Nephron progenitor cell (in vitro differentiated cells): ENCODE measurements around the gene CD79A.
A peak's percentile ranks its signal among the peaks of the same experiment; 100 is the strongest.

ENCODE experiments used
- DNase-seq: peaks from one replicate; pipeline ENCODE4 v3.0.0; 2021
- H3K27ac Mint-ChIP-seq: 2 replicates; pipeline ENCODE4 v1.8.0; 2021; ENCODE audit warnings: mild to moderate bottlenecking, moderate library complexity, mixed read lengths
- H3K27me3 Mint-ChIP-seq: 2 replicates; pipeline ENCODE4 v1.8.0; 2021; ENCODE audit warnings: mild to moderate bottlenecking, low read depth, mixed read lengths; ENCODE audit not compliant: poor library complexity
- H3K36me3 Mint-ChIP-seq: 2 replicates; pipeline ENCODE4 v1.8.0; 2021; ENCODE audit warnings: low read depth, mixed read lengths
- H3K4me1 Mint-ChIP-seq: 2 replicates; pipeline ENCODE4 v1.8.0; 2021; ENCODE audit warnings: mixed read lengths
- H3K4me3 Mint-ChIP-seq: 2 replicates; pipeline ENCODE4 v1.8.0; 2021; ENCODE audit warnings: mild to moderate bottlenecking, moderate library complexity, mixed read lengths
- H3K9me3 Mint-ChIP-seq: 2 replicates; pipeline ENCODE4 v1.8.0; 2021; ENCODE audit warnings: mild to moderate bottlenecking, moderate library complexity, mixed read lengths
- TF ChIP-seq, protein P1 (sequence below): fragments of 200-600 bp; sonication (generic); IDR thresholded peaks from 2 replicates; pipeline ENCODE4 v1.5.0; 2021; ENCODE audit warnings: antibody characterized with exemption

Gene CD79A

DNA sequence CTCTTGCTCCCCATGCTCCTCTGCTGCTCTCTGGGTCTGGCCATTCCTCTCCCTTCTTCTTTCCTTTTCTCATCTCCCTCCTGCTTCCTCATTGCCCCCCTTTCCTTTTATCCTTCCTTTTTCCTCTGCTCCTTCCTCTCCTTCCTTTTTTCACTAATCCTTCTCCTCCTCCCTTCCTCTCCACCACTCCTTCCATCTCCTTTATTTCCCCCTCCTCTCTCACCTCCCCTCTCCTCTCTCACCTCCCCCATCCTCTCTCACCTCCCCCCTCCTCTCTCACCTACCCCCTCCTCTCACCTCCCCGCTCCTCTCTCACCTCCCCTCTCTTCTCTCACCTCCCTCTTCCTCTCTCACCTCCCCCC, 19.5 kb downstream of the CD79A start:
- H3K9me3 Mint-ChIP-seq: no peaks in the 10 kb centered on the region
- no peak for DNase-seq
- no peak overlapping the region for H3K4me3 Mint-ChIP-seq
- TF ChIP-seq, protein P1, sequence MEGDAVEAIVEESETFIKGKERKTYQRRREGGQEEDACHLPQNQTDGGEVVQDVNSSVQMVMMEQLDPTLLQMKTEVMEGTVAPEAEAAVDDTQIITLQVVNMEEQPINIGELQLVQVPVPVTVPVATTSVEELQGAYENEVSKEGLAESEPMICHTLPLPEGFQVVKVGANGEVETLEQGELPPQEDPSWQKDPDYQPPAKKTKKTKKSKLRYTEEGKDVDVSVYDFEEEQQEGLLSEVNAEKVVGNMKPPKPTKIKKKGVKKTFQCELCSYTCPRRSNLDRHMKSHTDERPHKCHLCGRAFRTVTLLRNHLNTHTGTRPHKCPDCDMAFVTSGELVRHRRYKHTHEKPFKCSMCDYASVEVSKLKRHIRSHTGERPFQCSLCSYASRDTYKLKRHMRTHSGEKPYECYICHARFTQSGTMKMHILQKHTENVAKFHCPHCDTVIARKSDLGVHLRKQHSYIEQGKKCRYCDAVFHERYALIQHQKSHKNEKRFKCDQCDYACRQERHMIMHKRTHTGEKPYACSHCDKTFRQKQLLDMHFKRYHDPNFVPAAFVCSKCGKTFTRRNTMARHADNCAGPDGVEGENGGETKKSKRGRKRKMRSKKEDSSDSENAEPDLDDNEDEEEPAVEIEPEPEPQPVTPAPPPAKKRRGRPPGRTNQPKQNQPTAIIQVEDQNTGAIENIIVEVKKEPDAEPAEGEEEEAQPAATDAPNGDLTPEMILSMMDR: no peak
- H3K4me1 Mint-ChIP-seq: peaks cover 34% of the 10 kb centered on the region
- peaks cover 29% of the 10 kb centered on the region for H3K36me3 Mint-ChIP-seq
- no peaks in the 10 kb centered on the region for H3K27me3 Mint-ChIP-seq
- peak overlapping the region; percentile 91 for H3K27ac Mint-ChIP-seq

DNA sequence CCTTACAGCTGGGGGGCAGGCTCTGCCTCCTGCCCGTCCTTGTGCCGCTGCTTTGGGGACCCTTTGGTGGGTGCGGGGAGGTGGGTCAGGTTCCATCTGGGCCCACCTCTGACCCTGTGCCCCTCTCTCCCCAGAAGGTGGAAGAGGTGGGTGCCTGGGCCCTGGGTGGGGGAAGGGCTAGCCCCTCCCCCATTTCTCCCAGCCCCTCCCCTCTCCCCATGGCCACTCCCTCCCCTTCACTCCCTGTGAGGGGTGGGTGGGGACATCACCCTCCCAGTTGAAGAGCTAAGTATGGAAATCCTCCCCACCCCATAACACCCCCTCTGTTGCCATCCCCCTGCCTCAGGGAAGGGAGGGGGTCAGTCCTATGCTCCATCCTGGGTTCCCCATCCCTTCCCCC, 20.1 kb downstream of the CD79A start:
- DNase-seq: no peak
- Mint-ChIP-seq H3K27ac (no peak overlapping the region), H3K4me3 (no peak overlapping the region), H3K4me1 (peaks cover 34% of the 10 kb centered on the region), H3K9me3 (no peaks in the 10 kb centered on the region), H3K36me3 (peaks cover 34% of the 10 kb centered on the region), H3K27me3 (no peaks in the 10 kb centered on the region)
- TF ChIP-seq, protein P1: no peak

DNA sequence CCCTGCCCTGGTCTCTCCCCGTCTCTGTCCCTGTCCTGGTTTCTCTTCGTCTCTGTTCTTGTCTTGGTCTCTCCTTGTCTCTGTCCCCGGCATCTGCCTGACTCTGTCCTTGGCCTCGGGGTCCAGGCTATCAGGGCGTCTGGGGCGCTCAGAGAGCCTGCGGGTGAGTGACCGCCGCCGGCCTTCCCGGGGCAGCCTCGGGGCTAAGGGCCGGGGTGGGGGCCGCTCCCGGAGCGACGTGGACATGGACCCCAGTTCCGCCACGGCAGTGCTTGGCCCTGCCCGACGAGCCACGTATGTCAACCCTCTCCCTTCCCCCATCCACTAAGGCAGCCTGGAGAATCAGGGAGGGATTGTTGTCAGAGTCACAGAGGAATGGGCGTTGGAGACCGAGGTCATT, 20.7 kb downstream of the CD79A start:
- Mint-ChIP-seq H3K27ac (peak overlapping the region; percentile 91), H3K9me3 (no peaks in the 10 kb centered on the region), H3K4me3 (no peak overlapping the region), H3K27me3 (no peaks in the 10 kb centered on the region), H3K36me3 (peaks cover 41% of the 10 kb centered on the region), H3K4me1 (peaks cover 38% of the 10 kb centered on the region)
- TF ChIP-seq, protein P1: no peak
- DNase-seq: no peak

DNA sequence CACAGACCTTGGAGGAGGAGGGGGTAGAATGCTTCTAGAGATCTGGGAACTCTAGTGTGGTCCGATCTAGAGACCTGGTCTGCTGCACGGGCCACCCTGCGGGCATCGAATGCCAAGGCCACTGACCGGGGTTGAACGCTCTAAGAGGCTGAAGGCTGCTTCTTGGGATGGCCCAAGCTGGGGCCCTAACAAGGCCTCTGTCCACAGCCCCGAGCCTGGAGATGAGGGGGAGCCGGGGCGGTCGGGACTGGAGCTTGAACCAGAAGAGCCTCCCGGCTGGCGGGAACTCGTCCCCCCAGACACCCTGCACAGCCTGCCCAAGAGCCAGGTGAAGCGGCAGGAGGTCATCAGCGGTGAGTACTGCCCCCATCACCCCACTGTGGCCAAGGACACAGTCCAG, 21.2 kb downstream of the CD79A start:
- no peaks in the 10 kb centered on the region for H3K27me3 Mint-ChIP-seq
- peaks cover 42% of the 10 kb centered on the region for H3K4me1 Mint-ChIP-seq
- H3K27ac Mint-ChIP-seq: no peak overlapping the region

DNA sequence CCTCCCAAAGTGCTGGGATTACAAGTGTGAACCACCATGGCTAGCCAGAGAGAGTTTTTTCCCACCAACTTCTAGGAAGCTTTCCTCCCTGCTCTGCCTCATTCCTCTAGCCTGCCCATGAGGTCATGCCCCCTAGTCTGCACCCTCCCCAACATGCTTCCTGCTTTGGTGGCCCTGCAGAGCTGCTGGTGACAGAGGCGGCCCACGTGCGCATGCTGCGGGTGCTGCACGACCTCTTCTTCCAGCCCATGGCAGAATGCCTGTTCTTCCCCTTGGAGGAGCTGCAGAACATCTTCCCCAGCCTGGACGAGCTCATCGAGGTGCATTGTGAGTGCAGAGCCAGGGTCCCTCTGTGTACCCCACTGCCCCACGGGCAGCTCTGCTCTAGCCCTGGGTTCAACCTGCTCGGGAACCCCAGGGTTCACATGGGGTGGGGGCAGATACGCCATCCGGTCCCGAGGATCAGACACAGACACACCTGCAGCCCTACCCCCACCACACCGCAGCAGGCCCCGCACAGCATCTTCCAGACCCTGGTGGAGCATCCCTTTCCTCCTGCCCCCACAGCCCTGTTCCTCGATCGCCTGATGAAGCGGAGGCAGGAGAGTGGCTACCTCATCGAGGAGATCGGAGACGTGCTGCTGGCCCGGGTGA, 24.8 kb downstream of the CD79A start:
- Mint-ChIP-seq H3K36me3 (peaks cover 57% of the 10 kb centered on the region), H3K27ac (no peak overlapping the region), H3K27me3 (no peaks in the 10 kb centered on the region), H3K4me3 (no peak overlapping the region), H3K4me1 (peaks cover 43% of the 10 kb centered on the region), H3K9me3 (no peaks in the 10 kb centered on the region)
- DNase-seq: no peak
- TF ChIP-seq, protein P1: no peak

More for the DNA sequence above, 21.2 kb downstream of the CD79A start:
- TF ChIP-seq, protein P1: no peak
- H3K9me3 Mint-ChIP-seq: no peaks in the 10 kb centered on the region
- no peak overlapping the region for H3K4me3 Mint-ChIP-seq
- DNase-seq: no peak
- H3K36me3 Mint-ChIP-seq: peaks cover 45% of the 10 kb centered on the region

DNA sequence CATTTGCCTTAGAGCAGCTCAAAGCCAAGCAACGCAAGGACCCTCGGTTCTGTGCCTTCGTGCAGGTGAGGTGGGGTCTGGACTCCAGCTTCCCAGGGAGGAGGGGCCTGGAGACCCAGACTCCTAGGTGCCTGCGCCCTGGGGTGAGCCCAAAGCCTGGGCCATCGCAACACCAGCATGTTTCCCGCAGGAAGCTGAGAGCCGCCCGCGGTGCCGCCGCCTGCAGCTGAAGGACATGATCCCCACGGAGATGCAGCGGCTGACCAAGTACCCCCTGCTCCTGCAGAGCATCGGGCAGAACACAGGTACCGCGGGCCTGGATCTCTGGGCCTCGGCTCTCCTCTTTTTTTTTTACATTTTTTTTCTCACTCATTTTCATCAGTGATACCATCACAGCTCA, 25.5 kb downstream of the CD79A start:
- no peak overlapping the region for H3K4me3 Mint-ChIP-seq
- H3K9me3 Mint-ChIP-seq: no peaks in the 10 kb centered on the region
- DNase-seq: no peak
- H3K27ac Mint-ChIP-seq: peak overlapping the region; percentile 77
- H3K36me3 Mint-ChIP-seq: peaks cover 57% of the 10 kb centered on the region
- no peaks in the 10 kb centered on the region for H3K27me3 Mint-ChIP-seq
- TF ChIP-seq, protein P1: no peak
- H3K4me1 Mint-ChIP-seq: peaks cover 41% of the 10 kb centered on the region
